ENCODE measurements around the gene SF3B6.
A peak's percentile ranks its signal among the peaks of the same experiment; 100 is the strongest.
"Not testable (repeated sequence)": the region's sequence is repeated elsewhere in the genome, so short reads cannot be mapped to it uniquely, and the experiment has no call there.

Gene SF3B6

DNA sequence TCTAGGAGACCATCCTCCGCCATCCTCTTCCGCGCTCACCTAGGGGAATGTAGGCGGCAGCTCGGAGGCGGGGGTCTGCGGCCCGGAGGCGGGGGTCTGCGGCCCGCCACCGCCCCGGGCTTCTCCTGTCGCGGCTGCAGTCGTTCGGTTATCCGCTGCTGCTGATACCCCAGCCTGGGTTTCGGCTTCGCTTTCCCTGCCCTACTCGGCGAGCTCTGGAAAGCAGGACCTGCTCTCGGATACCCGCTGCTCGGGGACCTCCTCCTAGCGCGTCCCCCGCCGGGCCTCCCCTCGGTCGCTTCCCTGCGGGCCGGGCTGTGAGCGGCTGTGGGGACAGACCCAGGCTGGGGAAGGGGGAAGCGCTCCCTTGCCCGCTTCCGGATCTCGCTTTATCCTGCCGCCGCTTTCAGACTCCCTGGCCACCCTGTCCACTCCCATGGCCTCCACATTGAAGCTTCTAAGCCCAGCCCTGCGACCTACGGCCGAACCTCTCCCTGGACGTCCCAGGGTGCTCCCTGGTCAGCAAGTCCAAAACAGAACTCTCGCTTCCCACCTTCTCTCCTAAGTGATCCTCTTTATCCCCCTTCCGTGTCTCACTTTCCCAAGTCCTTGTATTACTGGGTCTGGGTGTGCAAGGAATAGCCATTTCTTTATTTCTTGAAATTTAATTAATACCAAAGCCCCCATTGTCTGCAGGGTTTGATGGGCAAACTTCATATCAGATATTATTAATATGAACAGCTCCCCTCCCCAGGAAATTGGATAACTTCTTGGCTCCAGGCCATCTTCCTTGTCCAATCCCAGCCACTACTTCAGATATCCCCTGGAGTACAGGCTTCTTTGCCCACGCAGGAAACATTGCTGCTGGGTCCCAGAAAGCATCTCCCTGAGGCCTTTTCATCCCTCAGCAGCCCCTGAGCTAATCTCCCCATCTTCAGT, 25.8 kb downstream of the SF3B6 start:
- DNase-seq: no peak

DNA sequence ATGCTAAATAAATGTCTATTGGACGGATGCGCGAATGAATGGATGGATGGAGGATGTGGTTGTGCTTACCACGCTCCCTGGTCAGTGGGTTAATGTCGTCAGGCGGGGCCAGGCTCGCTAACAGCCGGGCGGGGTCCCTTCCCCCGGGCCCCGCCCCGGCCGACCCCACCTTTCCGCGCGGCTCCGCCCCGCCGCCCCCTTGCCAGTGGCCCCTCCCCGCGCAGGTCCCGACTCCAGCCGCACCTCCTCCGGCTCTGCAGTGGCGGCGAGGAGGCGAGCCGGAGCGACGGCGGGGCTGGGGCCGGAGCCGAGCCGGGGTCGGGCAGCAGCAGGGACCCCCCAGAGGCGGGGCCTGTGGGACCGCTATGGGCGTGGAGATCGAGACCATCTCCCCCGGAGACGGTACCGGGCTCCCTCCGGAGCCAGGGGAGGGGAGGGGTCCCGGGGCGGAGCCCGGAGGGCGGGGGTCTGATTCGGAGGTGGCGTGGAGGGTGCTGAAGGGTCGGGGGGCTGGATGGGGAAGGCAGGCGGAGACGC, 26.6 kb downstream of the SF3B6 start, which contains the start of gene FKBP1B:
FKBP1B (plus strand) TSS at position 257 of the 537 bp plus-strand sequence; CDS start at position 366, 109 bp downstream.
- DNase-seq: peak; percentile 58 to 59

DNA sequence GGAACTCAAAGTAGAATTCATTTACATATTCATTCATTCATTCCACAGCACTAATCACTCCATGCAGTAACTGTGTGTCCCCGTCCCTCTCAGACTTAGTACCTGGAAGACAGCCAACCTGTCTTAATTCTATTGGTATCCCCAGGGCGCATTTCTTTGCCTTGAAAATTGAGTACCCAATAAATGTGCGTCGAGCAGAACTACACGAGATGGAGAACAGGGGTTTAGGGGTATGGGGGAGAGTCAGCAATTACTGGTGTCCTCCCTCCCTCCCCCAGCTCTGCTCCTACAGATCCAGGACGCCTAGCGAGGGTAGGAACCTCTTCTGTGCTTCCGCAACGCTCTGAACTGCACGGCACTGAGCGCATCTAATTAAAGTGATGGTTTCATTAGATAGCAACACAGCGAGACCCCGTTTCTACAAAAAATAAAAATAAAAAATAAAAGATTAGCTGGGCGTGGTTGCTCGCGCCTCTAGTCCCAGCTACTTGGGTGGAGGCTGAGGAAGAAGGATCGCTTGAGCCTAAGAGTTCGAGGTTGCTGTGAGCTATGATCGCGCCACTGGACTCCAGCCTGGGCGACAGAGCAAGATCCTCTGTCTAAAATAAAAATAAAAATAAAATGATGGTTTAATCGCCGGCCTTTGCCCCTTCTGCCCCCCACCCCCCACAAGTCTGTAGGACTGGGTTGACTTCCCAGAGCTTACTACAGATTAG, 27.2 kb downstream of the SF3B6 start:
- DNase-seq: peak; percentile 3 to 20

GRCh38 chr2:24047703-24048033, 28.5 kb downstream of the SF3B6 start:
- peak in 1 of 2 experiments; percentile 36 for DNase-seq

DNA sequence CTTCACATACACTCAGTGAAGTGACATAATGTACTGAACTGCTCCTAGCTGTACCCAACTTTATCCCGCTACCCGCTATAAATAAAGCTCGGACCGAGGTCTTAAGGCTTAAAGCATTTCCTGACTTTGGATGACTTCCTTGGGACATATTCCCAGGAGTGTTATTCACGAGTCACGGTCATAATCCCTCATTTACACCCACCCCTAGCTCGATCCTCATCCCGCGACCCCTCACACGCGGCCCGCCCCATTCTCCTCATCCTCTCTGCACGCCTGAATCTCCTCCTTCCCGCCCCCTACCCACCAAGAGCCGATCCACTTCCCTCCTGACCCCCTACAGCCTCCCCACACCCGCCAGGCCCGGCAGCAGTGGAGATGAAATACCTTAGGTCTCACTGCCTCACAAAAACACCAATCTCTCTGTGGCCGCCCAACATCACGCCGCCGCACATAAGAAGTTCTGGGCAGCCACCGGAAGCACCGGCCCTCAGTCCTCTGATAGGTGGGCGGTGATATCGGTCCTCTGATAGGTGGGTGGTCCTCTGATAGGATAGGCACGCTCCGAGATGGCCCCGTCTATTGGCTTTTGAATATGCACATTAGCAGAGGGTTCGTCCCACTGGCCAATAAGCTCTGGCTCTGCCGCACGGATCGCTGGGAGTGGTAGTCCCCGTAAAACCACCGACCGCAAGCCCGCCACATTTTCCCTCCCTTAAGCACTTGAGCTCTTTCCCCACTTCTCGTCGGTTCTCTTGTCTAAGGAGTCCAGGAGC, 29.0 kb downstream of the SF3B6 start, which contains the start of gene WDCP:
WDCP (minus strand) TSS at position 462 of the 773 bp plus-strand sequence. CDS start 7,897 bp downstream, outside the sequence.
- DNase-seq: peak; percentile 96

DNA sequence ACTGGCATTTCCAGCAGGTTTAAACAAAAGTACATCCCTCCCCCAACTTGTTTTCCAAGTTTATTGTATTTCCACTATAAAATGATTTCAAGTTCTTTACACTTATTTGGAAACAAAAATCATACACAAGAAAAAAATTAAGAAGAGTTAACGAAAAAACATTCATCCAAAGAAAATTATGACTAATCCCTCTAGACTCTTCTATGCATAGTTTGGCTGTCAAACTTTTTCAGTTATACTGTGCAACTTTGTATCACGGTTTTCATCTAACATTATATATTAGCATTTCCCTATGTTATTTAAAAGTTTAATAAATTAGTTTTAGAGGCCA, 29.6 kb downstream of the SF3B6 start:
- DNase-seq: no peak

GRCh38 chr2:24045511-24046508, 30.3 kb downstream of the SF3B6 start:
- DNase-seq: no peak

DNA sequence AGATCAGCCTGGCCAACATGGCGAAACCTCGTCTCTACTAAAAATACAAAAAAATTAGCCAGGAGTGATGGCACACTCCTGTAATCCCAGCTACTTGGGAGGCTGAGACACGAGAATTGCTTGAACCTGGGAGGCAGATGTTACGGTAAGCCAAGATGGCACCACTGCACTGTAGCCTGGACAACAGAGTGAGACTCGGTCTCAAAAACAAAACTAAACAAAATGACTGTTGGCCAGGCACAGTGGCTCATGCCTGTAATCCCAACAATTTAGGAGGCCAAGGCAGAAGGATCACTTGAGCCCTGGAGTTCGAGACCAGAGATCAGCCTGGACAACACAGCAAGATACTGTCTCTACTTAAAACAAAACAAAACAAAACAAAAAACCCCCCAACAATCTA, 33.0 kb downstream of the SF3B6 start:
- DNase-seq: not testable (repeated sequence)

DNA sequence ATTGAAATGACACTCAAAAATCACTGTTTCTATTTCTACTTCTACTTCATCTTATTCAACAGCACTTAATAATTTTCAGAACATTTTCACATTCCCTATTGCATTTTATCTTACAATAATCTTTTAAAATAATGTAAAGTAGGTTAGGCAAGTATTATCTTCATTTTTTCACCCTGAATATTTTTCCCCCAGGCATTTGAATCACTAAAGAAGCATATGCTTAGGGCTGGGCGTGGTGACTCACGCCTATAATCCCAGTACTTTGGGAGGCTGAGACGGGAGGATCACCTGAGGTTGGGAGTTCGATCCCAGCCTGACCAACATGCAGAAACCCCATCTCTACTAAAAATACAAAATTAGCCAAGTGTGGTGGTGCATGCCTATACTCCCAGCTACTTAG, 35.6 kb downstream of the SF3B6 start:
- no peak for DNase-seq

GRCh38 chr2:24038786-24039499, 37.2 kb downstream of the SF3B6 start:
- no peak for DNase-seq

DNA sequence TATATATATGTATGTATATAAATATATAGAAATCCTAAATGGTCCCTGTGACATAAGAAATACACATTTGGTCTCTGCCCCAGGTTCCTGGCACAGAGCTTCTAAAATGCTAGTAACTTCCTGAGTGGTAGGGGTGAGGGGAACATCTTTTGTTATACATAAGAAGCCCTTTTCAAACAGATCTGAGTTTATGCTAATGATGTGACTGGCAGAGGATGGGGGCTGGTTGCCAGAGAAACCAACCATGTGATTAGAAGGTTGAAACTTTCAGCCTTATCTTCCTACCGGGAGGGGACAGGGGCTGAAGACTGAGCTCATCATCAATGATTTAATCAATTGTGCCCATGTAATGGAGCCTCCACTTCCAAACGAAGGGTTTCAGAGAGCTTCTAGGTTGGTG, 49.9 kb downstream of the SF3B6 start:
- no peak for DNase-seq

DNA sequence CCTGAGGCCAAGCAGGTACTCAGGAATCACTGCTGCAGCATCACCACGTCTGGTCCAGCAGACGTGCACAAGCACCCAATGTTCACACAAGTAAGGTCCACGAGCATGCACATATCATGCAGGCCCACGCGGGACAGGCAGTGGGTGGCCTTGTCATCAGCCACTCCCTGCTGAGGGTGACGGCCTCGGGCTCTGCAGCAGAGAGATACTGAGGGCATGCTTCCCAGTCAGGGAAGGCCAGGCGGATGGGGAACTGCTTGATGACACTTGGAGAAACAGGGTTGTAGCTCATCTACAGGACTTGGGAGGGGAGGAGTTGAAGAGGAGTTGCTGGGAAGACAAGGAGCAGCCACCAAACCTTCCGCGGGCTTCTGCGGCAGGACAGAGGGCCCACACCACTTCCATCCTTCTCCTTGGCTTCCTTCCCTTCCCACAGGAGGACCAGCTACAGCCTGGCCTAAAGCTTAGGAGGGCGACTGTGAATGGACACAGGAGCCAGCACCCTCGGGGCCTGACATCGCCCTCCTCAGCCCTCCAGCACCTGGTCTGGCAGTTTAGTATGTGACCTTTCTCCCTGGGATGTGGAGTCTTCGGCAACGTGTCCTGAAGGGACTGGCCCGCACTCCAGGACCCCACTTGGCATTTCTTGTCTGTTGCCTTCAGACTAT, 51.0 kb downstream of the SF3B6 start:
- no peak for DNase-seq

GRCh38 chr2:24024018-24024417, 52.1 kb downstream of the SF3B6 start:
- DNase-seq: no peak

DNA sequence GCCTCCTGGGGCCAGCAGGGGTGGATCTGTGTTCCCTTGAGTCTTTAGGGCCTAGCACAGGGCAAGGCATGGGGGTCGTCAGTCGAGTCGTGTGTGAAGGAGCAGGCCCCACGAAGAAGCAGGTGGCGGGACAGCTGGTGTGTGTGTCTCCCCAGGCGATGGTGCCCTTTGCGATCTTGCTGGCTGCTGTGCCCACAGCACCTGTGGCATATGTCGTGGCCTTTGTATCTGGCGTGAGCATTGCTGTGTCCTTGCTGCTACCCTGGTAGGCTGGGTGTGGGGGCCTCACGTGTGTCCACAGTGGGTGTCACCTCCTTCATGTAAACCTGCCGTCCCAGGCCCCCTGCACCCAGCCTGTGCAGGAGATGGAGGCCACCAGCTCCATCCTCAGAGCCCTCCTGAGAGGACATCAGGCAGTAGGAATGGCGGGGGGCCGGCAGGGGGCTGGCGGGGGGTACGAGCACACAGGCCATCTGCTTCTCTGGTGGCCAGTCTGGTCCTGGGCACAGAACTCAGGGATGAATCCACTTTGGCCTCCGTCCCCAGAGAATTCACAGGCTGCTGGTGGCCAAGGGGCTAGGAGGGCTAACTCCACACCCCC, 53.1 kb downstream of the SF3B6 start:
- DNase-seq: no peak

- DNase-seq: no peak
Observed at GRCh38 chr2:24022324-24022974, 53.7 kb downstream of the SF3B6 start.

GRCh38 chr2:24021122-24021998, 54.8 kb downstream of the SF3B6 start:
- DNase-seq: no peak

GRCh38 chr2:24020244-24020643, 55.9 kb downstream of the SF3B6 start:
- no peak for DNase-seq

- no peak for DNase-seq
Observed at GRCh38 chr2:24019729-24020128, 56.4 kb downstream of the SF3B6 start.
